ENCODE measurements around the gene REG4.

- TF ChIP-seq CTCF (IDR thresholded peaks at IDR 0.05; ENCODE audit: borderline replicate concordance, extremely low read depth, low read length, poor library complexity, severe bottlenecking) (no peak), EZH2 (IDR thresholded peaks at IDR 0.05; ENCODE audit: borderline replicate concordance, low read depth, low read length, severe bottlenecking) (no peak)
Observed at GRCh38 chr1:119815361-119815760, 4.1 kb upstream of the REG4 start.

All from DND-41 (cell line).